DND-41 (cell line): Measurements from ENCODE around the gene BAIAP2.

Experiments used
- CTCF ChIP-seq: IDR thresholded peaks from 2 replicates; pipeline ENCODE4 v1.5.1; 2012; ENCODE audit warnings: borderline replicate concordance, low read length, moderate library complexity, mild to moderate bottlenecking; ENCODE audit not compliant: poor library complexity, severe bottlenecking; ENCODE audit errors: extremely low read depth
- EZH2 ChIP-seq: IDR thresholded peaks from 3 replicates; pipeline ENCODE4 v1.6.1; 2012; ENCODE audit warnings: borderline replicate concordance, low read depth, mild to moderate bottlenecking, moderate library complexity, low read length, inconsistent platforms; ENCODE audit not compliant: severe bottlenecking

- TF ChIP-seq CTCF: no peak
- no peak for TF ChIP-seq EZH2
These were observed 22.8 kb downstream of the BAIAP2 start for GRCh38 chr17:81057777-81058176.
